ENCODE measurements around the gene DOCK6.

DNA sequence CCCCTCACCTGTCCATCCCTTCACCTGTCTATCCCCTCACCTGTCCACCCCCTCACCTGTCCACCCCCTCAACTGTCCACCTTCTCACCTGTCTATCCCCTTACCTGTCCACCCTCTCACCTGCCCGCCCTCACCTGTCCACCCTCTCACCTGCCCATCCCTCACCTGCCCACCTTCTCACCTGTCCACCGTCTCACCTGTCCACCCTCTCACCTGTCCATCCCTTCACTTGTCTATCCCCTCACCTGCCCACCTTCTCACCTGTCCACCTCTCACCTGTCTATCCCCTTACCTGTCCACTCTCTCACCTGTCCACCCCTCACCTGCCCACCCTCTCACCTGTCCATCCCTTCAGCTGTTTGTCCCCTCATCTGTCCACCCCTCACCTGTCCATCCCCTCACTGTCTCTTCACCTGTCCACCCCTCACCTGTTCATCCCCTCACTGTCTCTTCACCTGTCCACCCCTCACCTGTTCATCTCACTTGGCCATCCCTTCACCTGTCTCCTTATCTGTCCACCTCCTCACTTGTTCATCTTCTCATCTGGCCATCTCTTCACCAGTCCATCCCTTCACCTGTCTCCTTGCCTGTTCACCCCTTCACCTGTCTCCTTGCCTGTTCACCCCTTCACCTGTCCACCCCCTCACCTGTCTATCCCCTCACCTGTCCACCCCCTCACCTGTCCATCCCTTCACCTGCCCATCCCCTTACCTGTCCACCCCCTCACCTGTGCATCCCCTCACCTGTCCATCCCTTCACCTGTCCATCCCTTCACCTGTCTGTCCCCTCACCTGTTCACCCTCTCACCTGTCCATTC lies 52.3 kb downstream of the DOCK6 start:
- TF ChIP-seq TSHZ1 (tag by site-specific recombination; IDR thresholded peaks at IDR 0.05; ENCODE audit: borderline replicate concordance) = no peak
- TF ChIP-seq ZBTB7A (tag by site-specific recombination; IDR thresholded peaks at IDR 0.05; ENCODE audit: low read depth) = no peak
- no peak for TF ChIP-seq HOXA7 (CRISPR knock-in tag; IDR thresholded peaks at IDR 0.05; ENCODE audit: borderline replicate concordance)
- TF ChIP-seq, protein P1, sequence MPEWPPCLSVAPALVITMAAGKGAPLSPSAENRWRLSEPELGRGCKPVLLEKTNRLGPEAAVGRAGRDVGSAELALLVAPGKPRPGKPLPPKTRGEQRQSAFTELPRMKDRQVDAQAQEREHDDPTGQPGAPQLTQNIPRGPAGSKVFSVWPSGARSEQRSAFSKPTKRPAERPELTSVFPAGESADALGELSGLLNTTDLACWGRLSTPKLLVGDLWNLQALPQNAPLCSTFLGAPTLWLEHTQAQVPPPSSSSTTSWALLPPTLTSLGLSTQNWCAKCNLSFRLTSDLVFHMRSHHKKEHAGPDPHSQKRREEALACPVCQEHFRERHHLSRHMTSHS (tag by site-specific recombination; IDR thresholded peaks at IDR 0.05) = no peak
- TF ChIP-seq, protein P2, sequence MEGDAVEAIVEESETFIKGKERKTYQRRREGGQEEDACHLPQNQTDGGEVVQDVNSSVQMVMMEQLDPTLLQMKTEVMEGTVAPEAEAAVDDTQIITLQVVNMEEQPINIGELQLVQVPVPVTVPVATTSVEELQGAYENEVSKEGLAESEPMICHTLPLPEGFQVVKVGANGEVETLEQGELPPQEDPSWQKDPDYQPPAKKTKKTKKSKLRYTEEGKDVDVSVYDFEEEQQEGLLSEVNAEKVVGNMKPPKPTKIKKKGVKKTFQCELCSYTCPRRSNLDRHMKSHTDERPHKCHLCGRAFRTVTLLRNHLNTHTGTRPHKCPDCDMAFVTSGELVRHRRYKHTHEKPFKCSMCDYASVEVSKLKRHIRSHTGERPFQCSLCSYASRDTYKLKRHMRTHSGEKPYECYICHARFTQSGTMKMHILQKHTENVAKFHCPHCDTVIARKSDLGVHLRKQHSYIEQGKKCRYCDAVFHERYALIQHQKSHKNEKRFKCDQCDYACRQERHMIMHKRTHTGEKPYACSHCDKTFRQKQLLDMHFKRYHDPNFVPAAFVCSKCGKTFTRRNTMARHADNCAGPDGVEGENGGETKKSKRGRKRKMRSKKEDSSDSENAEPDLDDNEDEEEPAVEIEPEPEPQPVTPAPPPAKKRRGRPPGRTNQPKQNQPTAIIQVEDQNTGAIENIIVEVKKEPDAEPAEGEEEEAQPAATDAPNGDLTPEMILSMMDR (tag by site-specific recombination; IDR thresholded peaks at IDR 0.05) = no peak
- no peak for TF ChIP-seq ZNF2 (tag by site-specific recombination; IDR thresholded peaks at IDR 0.05)
- TF ChIP-seq SCRT1 (tag by site-specific recombination; IDR thresholded peaks at IDR 0.05; ENCODE audit: borderline replicate concordance) = no peak
- no peak for TF ChIP-seq ZNF274 (IDR thresholded peaks at IDR 0.05; ENCODE audit: low read length)
- TF ChIP-seq ZNF274 (tag by site-specific recombination; IDR thresholded peaks at IDR 0.05; ENCODE audit: borderline replicate concordance) = no peak
- no peak for TF ChIP-seq TRIM28 (IDR thresholded peaks at IDR 0.05; ENCODE audit: borderline replicate concordance, low read length)
- TF ChIP-seq ZNF530 (tag by site-specific recombination; IDR thresholded peaks at IDR 0.05; ENCODE audit: low read depth) = no peak
- no peak for TF ChIP-seq YY1 (tag by site-specific recombination; IDR thresholded peaks at IDR 0.05)
